NCI-H748 (cell line): ENCODE measurements around the gene SLC26A5.
A peak's percentile ranks its signal among the peaks of the same experiment; 100 is the strongest.

Experiments
- DNase-seq: peaks from one replicate; lab custom pipeline; 2025; ENCODE audit not compliant: unreplicated experiment; lab: John Stamatoyannopoulos, UW

Gene SLC26A5

GRCh38 chr7:103348452-103348851, 97.6 kb downstream of the SLC26A5 start:
- no peak for DNase-seq

GRCh38 chr7:103347507-103348267, 98.3 kb downstream of the SLC26A5 start, which contains the start of gene PSMC2:
Gene PSMC2, plus strand, starts transcription at chr7:103347643. Its CDS starts 69 bp downstream, at chr7:103347712.
- peak; percentile 92 for DNase-seq

GRCh38 chr7:103346396-103346795, 99.6 kb downstream of the SLC26A5 start:
- no peak for DNase-seq

GRCh38 chr7:103344453-103345149, 101.4 kb downstream of the SLC26A5 start, which contains the start of gene DNAJC2:
Gene DNAJC2, minus strand, starts transcription at chr7:103344767. Its CDS starts 145 bp downstream, at chr7:103344622.
- DNase-seq: peak; percentile 92

GRCh38 chr7:103343758-103344452, 102.1 kb downstream of the SLC26A5 start:
- DNase-seq: peak; percentile 37

- DNase-seq: no peak
These were observed 102.7 kb downstream of the SLC26A5 start for GRCh38 chr7:103343332-103343731.

GRCh38 chr7:103341466-103341865, 104.5 kb downstream of the SLC26A5 start:
- DNase-seq: no peak

- DNase-seq: no peak
These were observed 107.1 kb downstream of the SLC26A5 start for GRCh38 chr7:103338864-103339263.

- DNase-seq: no peak
These were observed 109.2 kb downstream of the SLC26A5 start for GRCh38 chr7:103336761-103337160.

- no peak for DNase-seq
These were observed 120.3 kb downstream of the SLC26A5 start for GRCh38 chr7:103325744-103326143.
